Effector CD4-positive, alpha-beta T cell (primary cell): ENCODE data around the gene MYBBP1A.

Experiments used
- DNase-seq: peaks from one replicate; pipeline ENCODE4 v3.0.0-alpha.2; 2020

MYBBP1A gene

DNA sequence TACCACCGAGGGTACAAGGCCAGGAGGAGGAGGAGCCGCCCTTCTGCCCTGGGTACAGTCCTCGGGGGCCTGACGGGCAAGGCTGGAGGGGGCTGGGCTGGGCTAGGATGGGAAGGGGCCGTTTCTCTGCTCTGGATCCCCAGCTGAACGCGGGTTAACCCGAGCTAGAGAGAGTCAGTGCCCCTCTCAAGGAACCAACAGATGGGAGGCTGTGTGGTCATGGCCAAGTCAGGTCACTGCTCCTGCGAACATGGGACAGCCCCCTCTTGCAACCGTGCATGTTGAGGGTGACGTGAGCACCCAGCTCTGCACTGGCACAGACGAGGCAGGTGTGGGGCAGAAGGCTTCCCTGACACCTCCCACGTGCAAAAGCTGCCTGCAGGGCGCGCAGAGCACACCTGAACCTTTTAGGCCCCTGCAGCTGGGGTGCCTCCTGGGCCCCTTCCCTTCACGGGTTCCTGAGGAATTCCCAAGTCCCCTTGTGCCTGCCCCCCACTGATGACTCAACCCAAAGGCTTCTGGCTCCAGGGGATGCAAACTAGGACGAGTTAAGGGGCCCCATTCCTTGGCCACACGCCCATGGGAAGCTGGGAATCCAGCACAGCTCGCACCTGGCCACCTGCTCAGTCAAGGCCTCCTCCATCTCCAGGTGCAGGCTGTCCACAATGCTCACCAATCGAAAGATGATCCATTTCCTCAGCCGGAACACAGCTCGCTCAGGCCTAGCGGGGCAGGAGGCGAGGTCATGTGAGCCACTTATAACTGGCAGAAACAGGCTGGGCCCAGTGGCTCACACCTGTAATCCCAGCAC, 6.3 kb downstream of the MYBBP1A start:
- DNase-seq = no peak

- no peak for DNase-seq
Measured at GRCh38 chr17:4548061-4548461, 7.1 kb downstream of the MYBBP1A start.

DNA sequence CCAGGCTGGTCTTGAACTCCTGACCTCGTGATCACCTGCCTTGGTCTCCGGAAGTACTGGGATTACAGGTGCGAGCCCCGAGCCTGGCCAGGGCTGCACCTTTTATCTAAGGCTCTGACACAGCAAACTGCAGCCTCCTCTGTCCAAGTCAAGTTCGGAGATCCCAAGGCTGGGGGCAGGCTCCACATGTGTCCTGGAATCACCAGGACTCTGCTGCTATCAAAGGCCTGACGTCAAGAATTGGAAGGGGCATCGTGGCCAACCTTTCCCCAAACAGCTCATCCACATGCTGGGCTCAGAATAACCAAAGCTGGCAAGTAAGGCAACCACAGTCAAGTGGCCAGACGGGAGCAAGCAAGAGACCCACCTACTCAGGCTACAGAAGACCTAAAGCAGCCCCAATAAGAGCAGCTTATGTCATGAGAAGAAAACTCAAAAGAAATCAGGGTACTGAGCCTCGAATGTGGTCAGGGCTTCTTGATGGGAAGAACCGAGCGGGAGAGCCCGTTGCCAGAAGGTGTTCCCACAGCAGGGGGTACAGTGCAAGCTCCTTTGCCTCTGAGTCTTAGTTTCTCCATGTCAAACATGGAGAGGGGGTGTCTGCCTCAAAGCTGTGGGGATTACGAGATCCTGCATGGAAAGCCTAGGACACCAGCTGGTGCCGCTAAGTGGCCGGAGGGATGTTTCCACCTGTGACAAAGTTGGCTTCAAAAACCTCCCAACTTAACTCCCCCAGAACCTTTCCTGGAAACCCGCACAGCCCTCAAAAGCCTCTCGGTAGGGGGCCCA, 7.9 kb downstream of the MYBBP1A start:
- DNase-seq = no peak

- DNase-seq = no peak
Measured at GRCh38 chr17:4545217-4545951, 9.8 kb downstream of the MYBBP1A start.

DNA sequence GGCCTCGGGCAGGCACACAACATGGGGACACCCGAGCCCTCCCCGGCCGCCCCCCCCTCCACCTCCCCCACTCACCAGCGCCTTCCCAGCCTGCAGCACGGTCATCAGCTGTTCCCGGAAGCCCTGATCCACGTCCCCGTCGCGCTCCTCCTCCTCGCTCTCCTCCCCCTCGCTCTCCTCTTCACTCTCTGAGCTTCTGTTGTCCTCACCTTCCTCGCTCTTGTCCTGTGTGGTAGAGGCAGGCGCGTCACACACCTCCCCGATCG, 10.3 kb downstream of the MYBBP1A start:
- no peak for DNase-seq

DNA sequence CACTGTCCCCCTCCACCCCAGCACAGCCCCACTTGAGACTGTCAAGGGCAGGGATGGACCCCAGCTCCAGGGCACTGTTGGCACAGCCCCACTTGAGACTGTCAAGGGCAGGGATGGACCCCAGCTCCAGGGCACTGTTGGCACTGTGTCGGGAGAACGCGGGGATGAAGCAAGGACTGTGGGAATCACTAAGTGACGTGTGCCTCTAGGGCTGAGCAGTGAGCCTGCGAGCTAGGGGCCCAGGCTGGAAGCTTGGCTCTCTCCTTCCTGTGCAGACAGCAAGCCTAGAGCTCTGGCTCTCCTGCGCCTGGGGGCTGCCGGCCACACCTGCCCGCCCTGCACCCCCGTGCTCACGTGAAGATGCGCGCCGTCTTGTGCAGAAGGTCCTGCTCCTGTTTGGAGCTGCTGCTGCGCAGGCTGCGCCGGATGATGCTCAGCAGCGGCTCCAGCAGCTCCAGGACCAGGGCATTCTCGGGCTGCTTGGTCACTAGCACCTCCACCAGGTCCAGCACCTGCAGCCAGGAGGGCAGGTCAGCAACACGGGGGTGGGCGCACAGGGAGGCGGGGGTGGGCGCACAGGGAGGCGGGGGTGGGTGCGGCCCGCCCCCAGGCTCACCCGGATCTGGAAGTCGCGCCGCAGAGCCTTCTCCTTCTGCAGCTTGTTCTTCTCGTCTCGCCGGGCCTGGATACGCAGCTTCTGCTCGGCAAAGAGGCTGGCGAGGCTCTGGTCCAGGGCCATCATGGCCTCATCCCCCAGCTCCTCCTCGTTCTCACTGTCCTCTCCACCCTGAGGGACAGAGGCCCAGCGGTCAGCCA, 10.8 kb downstream of the MYBBP1A start:
- no peak for DNase-seq

DNA sequence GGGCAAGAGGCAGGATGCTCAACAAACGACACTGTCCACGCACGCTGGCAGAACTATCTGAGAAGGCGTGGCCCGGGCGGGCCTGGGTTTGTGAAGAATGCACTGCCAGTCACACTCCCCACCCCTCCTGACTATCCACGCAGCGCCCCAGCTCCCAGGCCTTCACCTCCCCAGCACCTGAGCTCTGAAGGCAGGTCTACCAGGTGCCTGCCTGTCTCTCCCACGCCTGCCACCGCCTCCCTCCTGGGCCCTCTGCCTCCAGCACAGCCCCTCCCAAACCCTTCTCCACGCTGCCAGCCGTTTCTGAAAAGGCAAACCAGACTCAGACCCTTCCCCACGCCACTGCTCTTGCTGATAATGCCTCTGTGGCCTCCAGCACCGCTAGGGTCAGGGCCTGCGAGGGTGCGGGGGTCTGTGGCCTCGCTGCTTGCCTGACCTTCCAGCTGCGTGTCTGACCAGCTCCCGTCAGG, 11.6 kb downstream of the MYBBP1A start:
- DNase-seq = no peak

GRCh38 chr17:4542726-4543191, 12.4 kb downstream of the MYBBP1A start:
- DNase-seq = no peak

GRCh38 chr17:4542003-4542725, 13.0 kb downstream of the MYBBP1A start:
- no peak for DNase-seq

DNA sequence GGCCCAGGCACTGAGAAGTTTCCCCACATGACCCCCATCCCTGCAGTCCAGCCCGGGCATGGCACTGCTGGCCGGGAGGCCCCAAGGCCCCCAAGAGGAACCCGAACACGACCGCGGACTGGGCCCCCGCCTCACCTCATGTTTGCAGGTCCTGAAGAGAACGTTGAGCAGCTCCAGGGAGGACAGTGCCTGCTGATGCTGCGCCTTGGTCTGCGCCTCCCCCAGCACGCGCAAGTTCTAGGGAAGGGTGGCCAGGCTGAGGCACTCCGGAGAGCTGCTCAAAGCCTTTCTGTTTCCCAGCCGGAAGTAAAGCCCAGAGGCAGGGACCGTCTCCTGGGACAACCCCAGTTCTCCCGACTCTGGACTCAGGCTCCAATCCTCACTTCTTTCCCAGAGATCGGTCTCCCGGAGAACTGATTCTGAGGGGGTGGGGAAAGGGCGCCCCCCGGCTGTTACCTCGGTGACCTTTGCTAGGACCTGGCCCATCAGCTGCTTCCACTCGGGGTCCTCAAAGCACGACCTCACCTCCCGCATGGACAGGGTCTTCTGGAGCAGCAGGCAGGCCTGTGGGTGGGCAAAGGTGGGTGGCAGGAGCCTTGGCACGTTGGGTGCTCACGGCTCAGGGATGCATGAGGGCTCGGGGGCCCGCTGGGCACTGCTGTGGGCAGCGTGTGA, 13.7 kb downstream of the MYBBP1A start:
- no peak for DNase-seq

DNA sequence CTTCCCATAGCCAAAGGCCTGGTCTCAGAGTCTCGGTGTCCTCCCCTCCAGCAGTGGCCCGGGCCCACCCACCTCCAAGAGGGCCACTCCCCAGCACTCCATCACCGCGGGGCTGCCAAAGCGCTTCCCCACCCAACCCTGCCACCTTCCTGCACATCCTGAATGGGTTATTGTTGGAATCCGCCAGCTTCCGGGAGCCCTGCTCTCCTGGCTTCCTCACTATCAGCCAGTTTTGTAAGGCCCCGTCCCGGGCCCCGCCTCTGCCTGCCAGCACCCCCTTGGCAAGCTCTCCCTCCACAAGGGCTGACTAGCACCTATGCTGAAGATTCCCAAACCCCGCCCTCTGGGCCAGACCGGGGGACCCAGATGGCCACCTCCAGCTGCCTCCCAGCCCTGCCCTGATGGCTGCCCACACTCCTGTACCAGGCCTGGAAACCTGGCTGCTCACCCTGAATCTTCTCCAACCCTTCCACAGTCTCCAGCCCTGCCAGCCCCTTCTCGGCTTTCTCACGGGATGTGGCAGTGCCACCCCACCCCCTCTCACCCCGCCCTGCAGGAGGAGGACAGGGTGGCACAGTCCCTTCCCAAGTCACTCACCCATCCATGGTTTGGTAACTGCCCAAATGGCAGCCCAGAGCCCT, 14.4 kb downstream of the MYBBP1A start:
- no peak for DNase-seq

- DNase-seq = no peak
Measured at GRCh38 chr17:4540224-4540651, 14.9 kb downstream of the MYBBP1A start.

GRCh38 chr17:4539576-4540223, 15.5 kb downstream of the MYBBP1A start:
- DNase-seq = no peak

DNA sequence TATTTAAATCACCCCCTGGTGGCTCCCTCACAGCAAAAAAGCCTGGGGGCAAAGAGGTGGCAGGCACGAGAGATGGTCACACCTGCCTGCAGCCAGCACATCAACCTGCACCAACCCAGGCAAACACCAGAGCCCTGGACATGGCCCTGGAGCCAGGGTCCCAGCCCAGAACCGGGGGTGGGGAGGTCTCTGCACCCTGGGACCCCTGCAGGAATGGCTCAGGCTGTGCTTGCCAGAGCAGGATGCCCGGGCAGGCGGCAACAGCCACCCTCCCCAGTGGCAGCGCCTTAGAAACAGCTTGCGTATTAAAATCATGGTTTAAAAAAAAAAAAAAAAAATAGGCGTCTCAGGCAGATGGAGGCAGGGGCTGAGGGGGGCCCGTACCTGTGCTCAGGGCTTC, 16.2 kb downstream of the MYBBP1A start:
- no peak for DNase-seq

DNA sequence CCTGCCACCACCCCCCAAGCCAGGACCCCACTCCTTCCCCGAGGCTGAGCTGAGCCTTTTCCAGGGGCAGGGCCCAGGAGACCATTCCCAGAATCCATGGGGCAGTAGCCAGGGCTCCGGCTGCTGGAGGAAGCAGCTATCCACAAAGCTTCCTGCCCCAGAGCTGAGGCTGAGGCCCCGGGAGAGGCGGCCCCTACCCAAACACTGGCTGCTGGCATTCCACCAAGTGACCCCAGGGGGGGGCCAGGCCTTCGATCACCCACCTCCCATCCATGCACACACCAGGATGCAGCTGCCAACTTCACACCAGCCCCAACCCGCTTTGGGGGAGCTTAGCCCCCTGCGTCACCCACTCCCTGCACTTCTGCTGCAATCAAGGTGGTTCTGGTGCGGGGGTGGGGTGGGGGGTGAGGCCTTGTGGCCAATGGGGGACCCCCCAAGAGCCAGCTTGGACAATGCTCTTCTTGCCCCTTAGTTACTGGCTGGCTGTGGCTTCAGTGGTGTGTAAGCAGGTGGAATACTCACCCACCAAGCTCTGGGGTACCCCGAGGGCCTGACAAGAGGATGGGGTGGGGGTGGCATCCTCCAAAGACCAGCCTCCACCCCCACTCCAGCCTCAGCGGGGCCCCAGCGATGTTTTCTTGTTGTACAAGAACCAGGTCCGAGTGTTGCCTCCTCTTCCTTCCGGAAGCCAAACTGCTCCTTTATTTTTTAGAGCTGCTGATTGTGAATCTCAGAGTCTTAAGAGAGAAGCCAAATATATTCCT, 16.8 kb downstream of the MYBBP1A start:
- no peak for DNase-seq

DNA sequence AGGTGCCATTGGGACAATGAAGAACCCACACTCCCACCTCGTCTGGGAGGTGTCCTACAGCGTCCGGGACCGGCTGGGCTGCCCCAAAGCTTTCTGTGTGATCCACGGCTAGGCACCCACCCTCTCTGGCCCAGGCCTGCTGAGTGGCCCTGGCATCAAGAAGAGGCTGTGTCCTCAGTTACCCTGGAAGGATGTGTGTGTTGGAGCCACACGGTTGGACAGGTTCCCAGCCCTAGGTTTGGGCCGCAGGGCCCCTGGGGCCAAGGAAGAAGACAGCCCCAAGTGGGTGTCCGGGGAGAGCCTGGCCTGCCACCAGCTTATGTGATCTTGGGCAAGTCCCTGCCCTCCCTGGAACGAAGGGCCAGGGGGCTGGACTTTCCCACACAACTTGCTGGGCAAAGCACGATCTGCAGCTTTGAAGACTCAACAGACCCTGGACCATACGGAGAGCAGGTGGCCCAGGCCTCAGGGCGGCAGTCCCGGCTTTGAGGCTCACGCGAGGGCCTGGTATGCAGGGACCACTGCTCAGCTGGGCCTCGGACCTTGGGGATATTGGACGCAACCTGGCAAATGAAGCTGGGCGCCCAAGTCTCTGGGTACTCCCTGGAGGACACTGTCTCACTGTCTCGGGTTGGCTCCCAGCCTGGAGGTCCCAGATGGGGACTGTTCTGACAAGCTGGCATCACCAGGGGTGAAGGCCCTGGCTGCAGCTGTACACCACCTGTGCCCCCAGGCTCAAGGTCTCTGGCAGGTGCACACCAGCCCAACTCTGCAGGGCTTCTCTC, 17.5 kb downstream of the MYBBP1A start:
- no peak for DNase-seq

DNA sequence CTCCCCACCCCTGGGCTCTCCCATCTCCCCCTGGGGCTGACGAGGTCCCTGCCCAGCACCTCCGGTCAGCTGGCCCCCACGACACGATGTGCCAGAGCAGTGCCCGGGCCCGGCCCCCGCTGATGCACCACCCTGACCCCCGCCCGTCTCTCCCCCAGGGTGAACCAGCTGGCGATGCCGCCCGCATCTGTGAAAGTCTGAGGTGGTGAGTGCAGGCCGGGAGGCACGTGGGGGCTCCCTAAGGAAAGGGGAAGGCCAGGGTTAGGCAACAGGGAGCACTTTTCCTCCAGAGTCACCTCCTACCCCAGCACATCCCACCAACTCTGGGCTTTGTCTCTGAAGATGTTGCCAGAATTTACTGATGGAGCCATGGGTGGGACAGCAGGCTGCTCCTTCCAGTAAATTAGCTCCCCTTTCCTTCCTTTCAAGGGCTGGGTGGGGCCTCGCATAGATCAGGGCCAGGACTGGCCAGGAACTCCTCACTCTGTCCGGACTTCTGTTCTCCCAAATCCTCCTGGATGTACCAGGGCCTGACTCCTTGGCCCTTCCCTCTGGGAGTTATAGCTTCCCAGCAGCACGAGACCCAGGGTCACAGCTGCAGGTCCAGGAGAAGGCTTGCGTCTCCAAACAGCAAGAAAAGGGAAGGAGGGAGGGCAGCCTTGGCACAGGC, 18.3 kb downstream of the MYBBP1A start:
- no peak for DNase-seq

- no peak for DNase-seq
Measured at GRCh38 chr17:4536259-4536741, 18.9 kb downstream of the MYBBP1A start.
